M059J (cell line): ENCODE measurements around the gene PTCD3. TPM values are rescaled to one million over a fixed set of nuclear protein-coding genes. Genes with fewer than 3 reads are reported as not detected.

ENCODE experiments used
- DNase-seq: peaks from one replicate; pipeline ENCODE4 v3.0.0-alpha.2; 2012; ENCODE audit warnings: low read depth
- total RNA-seq: library from RNA; depleted of rRNA; stranded (reverse); fragments of >200 nt; shearing (Covaris generic); gene quantifications from 2 replicates; pipeline ENCODE4 v1.2.3, GENCODE V29; 2014; rRNA removed

The PTCD3 gene
- total RNA-seq, 1 experiment from 2014 or later = 38.3 TPM

DNA sequence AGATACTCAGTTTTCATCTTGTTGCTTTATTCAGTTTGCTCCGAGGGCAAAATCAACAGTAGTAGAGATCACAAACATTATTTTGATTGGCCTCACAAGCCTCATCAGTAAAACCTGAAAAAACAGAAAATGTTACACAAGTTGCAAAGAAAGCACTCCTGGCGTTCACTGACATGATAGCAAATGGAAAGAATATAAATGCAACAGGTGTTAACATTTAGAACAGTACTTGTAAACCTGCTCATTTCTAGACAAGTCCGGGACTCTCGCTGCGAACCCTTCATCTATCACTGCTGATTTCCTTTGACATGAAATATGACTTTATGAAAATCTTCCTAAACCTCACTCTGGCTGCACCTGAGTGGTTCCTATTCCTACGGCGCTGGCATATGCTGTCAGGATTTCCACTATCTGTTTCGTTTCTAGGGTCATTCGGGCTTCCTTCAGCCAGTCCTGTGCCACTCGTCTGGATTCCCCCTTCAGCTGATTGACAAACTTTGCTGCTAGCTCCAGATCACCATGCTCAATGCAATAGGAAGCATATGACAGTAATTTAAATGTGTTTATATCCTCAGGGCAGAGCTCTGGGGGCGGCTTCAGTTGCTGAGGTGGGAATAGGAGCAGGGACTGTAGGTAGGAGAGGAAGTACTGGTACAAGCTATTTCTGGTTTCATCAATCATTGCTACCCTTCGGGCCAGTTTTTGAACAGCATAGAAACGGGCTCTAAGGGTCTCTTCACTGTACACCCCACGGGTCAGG is 38.1 kb downstream of the PTCD3 start:
- no peak for DNase-seq

DNA sequence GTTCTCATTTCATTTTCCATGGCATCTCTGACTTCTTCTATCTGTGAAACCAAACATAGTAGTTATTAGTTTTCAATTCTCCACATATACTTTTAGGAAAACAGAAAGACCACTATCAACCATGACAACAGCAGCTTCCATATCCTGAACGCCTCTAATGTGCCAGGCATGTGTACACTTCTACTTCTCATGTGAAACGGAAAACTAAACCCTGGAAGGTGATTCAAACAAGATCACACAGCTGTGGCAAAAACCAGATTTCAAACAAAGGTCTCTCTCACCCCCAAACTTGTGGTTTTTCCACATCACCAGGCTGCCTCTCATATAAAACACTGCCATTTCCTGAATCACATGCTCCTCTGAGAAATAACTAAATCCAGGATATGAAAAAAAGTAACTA is 41.8 kb downstream of the PTCD3 start:
- DNase-seq = no peak

DNA sequence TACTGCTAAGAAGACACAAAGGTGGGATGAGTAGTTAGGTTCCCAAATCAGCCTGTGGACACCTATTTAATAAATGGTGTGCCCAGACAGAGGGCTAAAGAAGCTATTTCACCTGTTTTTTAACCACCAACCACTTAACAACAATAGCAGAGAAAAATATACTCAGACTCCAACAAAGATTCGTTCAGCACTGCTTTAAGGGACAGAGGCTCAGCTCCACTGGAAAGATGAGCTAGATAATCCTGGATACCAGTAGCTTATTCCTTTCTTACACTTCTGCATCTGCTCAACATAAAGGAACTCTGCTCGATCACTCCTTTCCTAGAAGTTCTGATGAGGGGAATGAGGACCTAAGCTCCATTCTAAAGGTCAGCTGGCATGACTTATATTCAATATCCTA is 44.5 kb downstream of the PTCD3 start:
- DNase-seq = no peak

DNA sequence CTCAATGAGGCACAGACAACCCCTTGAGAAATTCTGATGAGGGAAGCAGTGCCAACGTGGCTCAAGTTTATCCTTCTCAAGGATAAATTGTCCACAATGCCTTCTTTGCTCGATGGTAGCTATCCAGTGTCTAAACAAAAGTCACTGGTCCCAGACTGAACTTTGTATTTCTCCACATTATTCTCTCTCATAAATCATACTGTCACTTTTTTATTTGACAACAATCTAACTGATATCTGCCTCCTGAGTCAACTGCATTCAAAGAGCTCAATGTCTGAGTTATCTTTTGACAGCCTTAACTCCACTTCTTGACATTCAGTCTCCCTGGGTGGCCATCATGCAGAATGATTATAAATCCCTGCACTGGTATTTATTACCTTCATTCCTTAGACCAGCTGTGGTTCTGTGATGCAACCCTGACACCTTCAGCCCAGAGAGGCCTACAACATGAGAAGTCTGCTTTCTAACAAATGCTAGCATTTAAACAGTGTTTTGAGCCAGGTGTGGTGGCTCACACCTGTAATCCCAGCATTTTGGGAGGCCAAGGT is 51.0 kb downstream of the PTCD3 start:
- DNase-seq = no peak

DNA sequence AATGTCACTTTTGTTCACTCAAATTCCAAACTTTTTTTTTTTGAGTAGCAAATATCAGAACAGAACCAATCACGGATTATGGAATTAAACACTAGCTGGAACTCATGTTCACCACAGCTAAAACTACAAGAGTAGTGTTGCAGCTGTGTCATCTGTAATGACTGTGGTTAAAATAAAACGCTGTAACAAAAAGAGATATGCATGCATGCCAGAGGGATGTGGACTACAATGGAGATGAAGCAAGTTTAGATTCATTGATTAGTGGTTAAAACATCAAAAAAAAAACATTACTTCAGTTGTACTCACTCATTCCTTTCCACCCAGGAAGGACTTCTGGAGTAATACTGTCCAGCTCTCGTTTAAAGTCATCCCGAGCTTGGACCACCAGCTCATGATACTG is 52.3 kb downstream of the PTCD3 start:
- no peak for DNase-seq

DNA sequence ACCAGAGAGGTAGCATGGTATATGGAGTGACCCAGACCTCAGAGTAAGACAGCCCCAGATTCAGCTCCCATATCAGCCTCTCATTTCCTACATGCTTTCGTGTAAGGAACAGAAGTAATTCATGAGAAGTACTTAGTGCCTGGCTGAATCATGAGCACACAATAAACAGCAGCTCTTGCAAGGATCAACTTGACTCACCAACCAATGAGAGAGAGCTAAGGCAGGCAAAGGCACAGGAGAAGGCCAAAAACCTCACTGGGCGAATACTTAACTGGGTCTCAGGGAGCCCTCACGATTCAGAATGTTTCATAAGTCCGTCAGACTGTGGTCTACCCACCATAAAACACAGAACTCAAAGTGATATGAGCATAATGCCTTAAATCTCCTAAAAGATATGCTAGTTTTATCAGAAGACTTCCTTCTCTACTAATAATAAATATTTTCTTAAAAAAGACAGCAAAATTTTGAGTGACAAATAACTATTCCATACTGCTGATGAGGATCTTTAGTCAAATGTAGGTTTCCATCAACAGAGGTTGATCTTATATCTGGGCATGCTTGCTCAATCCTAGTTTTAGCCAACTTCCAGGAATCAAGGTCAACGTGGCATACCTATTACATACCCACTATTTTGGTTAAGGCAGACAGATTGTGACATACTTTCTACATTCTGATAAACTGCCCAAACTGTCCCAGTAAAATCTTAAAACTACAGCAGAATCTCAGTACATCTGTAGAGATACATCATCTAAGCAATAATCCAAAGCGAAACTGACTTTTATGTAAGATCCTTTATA is 54.3 kb downstream of the PTCD3 start:
- no peak for DNase-seq

DNA sequence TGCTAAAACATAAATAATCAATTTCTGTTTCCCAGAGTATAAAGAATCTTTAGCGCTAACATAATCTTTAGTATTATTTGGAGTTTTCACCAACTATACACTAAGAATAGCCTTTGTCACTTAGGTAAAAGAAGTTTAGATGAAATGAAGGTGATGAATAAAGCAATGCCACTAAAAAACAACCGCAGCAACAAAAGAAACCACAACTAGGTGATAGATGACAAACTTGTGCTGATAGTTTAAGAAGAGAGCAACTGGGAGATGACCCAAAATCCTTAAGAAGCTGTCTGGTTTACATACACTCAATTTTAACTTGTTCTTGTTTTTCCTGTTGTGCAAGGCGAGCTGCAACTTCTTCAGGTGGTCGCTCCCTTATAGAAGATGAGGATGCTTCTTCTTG is 64.4 kb downstream of the PTCD3 start:
- no peak for DNase-seq

DNA sequence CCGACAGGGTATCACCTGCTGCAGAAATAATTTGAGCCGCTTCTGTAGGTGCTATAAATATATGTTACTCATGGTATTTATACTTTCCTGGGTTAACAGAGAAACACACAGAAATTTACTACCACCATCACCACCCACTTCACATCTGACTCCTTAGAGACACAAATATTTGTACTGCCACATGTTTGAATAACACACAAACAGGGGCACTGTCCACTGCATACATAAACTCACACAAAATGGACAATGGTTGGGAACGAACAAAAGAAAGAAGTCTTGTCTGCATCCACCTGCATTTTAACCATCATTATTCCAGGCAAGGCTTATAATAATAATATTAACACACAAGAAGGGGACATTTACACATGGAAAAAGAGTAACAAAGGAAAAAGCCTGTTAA is 65.3 kb downstream of the PTCD3 start:
- DNase-seq = no peak

DNA sequence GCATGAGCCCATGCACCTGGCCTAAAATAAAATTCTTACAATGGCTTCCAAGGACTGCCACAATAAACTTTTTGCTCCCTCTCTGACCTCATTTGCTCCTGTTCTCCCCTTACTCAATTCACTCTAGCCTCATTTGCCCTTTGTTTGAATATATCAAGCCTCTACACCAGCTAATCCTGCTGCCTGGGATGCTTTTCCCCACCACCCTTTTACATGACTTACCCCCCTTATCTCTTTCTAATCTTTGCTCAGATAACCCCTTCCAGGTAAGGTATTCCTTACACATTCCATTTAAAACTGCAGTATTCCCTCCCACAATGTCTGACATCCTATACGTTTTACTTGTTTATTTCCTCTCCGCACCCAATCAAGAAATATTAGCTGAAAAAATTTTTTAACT is 66.6 kb downstream of the PTCD3 start:
- DNase-seq = no peak

DNA sequence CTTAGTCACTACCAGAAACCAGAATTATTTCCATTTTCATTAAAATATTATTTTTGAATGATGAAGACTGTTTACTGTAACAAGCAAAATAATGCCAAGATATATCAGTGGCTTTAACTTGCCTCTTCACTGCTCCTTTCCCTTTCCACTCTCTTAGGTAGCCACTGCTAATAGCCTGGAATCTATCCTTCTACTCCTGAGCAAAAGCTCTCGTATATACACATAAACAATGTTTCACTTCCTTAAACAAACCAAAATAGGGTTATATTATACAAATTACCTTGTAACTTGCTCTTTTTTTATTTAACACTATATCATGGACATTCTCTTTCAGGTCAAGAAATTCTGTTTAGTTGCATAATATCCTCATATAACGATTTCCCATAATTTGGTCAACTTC is 68.4 kb downstream of the PTCD3 start:
- DNase-seq = no peak

DNA sequence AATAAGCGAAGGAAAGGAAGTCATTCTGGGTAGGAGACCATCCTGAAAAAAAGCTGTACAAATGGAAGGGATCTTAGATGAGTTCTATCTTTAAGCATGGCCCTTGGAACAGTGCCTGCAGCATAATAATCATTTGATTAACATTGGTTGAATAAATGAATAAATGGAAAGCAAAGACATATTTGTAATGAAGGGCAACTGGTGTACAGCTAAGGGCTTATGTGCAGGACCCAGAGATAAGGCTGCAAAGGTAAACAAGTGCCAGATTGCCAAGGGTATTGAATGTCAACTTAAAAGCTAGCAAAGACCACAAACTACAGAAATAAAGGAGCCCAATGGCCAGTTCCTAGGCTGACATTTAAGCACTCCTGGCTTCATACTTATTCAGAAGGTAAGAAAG is 69.8 kb downstream of the PTCD3 start:
- no peak for DNase-seq

DNA sequence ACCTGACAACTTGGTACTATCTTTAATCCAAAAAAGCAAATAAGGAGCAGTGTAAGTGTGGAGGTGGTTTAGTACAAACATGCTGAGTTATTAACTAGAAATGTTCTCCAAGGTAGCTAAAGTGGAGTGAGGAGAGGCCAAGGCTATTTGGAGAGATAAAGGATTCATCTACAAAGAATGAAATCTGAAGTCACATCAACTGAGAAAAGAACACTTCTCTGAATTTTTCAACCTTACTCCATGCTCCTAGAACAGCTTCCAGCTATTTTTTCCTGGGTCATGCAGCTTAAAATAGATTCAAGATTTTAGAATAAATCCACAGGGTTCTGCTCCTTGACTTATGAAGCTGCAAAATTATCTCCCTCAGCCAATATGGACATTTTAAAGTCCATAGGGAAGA is 70.6 kb downstream of the PTCD3 start:
- DNase-seq = no peak

DNA sequence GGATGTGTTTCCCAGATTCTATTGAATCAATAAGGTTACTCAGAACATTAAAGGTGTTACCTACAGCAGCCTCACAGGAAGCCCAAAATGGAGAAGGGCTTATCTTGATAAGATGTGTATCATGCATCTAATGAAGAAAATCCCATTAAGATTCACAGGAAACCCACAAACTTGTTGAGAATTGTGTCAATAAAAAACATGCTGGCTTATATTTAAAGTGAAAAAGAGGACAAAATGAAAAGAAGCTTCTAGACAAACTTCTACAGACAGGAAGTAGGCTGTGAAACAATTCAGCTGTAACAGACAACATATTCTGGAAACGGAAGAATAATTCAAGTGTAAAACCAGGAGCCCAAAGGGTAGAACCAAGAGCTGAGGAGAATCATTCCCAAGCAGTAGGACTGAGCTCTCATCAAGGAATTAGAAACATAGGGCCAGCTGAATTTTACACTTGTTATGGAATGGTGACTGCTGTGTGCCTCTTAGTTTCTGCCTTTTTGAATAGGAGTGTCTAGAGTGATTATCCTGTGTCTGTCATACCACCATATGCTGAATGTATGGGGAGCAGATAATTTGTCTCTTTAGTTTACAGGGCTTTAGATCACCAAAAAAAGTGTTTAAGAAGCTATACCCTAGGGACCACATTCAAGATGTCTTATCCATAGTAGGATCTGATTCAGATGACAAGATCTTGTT is 79.6 kb downstream of the PTCD3 start:
- no peak for DNase-seq

DNA sequence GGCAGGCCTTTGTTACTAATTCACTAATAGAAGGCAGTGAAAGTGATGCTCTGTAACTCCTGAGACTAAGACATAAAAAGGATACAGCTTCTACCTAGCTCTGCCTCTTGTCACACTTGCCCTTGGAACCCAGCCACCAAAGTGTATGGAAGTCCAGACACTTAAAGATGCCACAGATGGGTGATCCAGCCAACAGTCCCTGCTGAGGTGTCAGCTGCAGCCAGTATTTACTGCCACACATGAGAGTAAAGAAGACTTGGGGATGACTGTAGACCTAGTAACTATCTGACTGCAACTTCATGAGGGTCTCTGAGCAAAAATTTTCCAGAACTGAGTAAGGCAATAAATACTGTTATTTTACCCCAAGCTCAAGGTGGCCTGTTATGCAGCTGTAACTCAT is 80.4 kb downstream of the PTCD3 start:
- DNase-seq = no peak

DNA sequence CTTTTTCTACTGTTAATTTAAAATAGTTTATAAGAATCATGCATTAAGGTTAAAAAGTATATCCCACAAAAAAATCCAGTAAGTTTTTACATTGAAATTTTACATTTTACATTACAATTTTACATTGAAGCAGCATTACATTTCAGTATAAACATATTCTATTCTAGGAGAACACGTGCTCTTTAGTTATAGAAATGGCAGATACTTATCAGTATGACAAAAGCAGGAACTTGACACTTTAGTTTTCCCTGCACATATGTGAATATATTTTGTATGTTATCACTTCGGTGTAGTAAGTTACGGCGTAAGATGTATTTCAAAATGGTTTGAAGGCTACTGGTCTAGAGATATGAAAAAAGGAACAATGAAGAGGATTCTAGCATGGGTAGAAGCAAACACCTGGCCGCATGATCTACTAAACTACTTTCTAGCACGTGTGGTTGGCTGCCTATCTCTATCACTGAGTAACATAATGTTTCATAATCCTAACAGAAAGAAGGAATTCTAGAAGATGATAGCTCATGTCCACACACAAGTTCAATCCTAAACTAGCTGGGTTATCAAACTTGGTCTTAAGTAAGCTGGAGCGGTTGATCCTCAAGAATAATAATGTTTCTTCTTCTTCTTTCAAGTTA is 83.9 kb downstream of the PTCD3 start:
- DNase-seq = no peak

Other genes starting within 250 kb of the PTCD3 start
- gene ST3GAL5, start 217.2 kb upstream of the PTCD3 start, total RNA-seq = 21.2 and 30.7 TPM in 2 replicates
- gene POLR1A, start 349 bp upstream of the PTCD3 start, total RNA-seq = 18.1 and 18.6 TPM in 2 replicates
- gene IMMT, start 89.2 kb downstream of the PTCD3 start, total RNA-seq = 50.5 and 68.6 TPM in 2 replicates
- 48.7 and 57.2 TPM in 2 replicates for gene MRPL35, start 93.2 kb downstream of the PTCD3 start, total RNA-seq
- 2.5 and 3.4 TPM in 2 replicates for gene REEP1, start 231.4 kb downstream of the PTCD3 start, total RNA-seq